ENCODE measurements around the gene AMBP.

The AMBP gene

GRCh38 chr9:114016101-114016500 is 62.0 kb downstream of the AMBP start:
- H3K27me3 ChIP-seq (replicated peaks), result no peaks in the 10 kb centered on the region
- TF ChIP-seq CTCF (IDR thresholded peaks at IDR 0.05; ENCODE audit: low read depth, low read length, missing control alignments), result no peak
- H3K4me3 ChIP-seq (ENCODE audit: low read depth, low read length), result no peak overlapping the region
- peaks cover 17% of the 10 kb centered on the region for H3K36me3 ChIP-seq (replicated peaks)
- H3K27ac ChIP-seq, result no peak overlapping the region
- in situ Hi-C loops (cut with HindIII; ENCODE audit: low pct_ligation_motif_present, low sequenced_read_pairs), result no loop called here
- DNase-seq, result no peak

- no peak overlapping the region for H3K27ac ChIP-seq
- no peak overlapping the region for H3K4me3 ChIP-seq (ENCODE audit: low read depth, low read length)
- TF ChIP-seq CTCF (IDR thresholded peaks at IDR 0.05; ENCODE audit: low read depth, low read length, missing control alignments), result no peak
- DNase-seq, result no peak
- no peaks in the 10 kb centered on the region for H3K27me3 ChIP-seq (replicated peaks)
- H3K36me3 ChIP-seq (replicated peaks), result peaks cover 17% of the 10 kb centered on the region
- in situ Hi-C loops (cut with HindIII; ENCODE audit: low pct_ligation_motif_present, low sequenced_read_pairs), result no loop called here
Measured at GRCh38 chr9:114015607-114016006, 62.5 kb downstream of the AMBP start.

DNA sequence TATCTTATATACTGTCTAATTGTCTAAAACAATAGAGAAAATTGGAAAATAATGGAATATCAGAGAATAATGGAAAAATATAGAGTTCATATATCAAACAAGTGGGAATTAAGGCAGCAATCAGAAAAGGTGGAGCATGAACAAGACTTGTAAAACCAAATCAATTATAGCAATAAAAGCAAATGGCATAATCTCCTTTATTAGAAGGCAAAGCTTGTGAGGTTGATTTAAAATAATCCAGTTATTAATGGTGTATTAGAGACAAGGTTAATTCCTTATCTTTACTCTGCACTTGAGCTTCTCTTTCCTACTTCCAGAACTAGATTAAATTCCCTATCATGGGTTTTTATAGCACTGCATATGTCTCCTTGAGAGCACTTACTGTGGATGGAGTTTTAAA is 64.1 kb downstream of the AMBP start:
- no peak for TF ChIP-seq CTCF (IDR thresholded peaks at IDR 0.05; ENCODE audit: low read depth, low read length, missing control alignments)
- no peak for DNase-seq
- no peaks in the 10 kb centered on the region for H3K27me3 ChIP-seq (replicated peaks)
- H3K36me3 ChIP-seq (replicated peaks), result peaks cover 14% of the 10 kb centered on the region
- H3K4me3 ChIP-seq (ENCODE audit: low read depth, low read length), result no peak overlapping the region
- H3K27ac ChIP-seq, result no peak overlapping the region
- in situ Hi-C loops (cut with HindIII; ENCODE audit: low pct_ligation_motif_present, low sequenced_read_pairs), result no loop called here

- Histone ChIP-seq H3K36me3 (replicated peaks) (peaks cover 19% of the 10 kb centered on the region), H3K27ac (no peak overlapping the region), H3K4me3 (ENCODE audit: low read depth, low read length) (no peak overlapping the region), H3K27me3 (replicated peaks) (no peaks in the 10 kb centered on the region)
- in situ Hi-C loops (cut with HindIII; ENCODE audit: low pct_ligation_motif_present, low sequenced_read_pairs), result no loop called here
- no peak for TF ChIP-seq CTCF (IDR thresholded peaks at IDR 0.05; ENCODE audit: low read depth, low read length, missing control alignments)
- DNase-seq, result no peak
Measured at GRCh38 chr9:114012126-114012525, 66.0 kb downstream of the AMBP start.

DNA sequence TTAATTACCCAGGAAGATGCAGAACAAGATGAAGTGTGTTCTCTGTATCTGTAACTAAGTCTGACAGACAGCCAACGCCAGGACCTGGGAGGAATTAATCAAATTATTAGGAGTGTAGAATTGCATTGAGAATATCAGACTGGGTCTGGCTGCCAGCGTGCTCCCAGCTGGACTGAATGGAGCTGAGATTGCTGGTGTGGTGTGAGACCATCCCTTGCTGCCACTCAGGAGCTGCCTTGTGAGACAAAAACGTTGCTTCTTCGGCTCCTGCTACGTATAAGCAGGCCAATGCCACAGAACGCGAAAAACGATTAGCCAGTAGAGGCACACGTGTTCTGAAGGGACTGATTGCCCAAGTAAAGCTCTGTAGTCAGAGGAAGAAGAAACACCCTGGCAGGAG is 66.8 kb downstream of the AMBP start:
- in situ Hi-C loops (cut with HindIII; ENCODE audit: low pct_ligation_motif_present, low sequenced_read_pairs), result no loop called here
- Histone ChIP-seq H3K27me3 (replicated peaks) (no peaks in the 10 kb centered on the region), H3K36me3 (replicated peaks) (peaks cover 18% of the 10 kb centered on the region), H3K4me3 (ENCODE audit: low read depth, low read length) (no peak overlapping the region), H3K27ac (no peak overlapping the region)
- no peak for TF ChIP-seq CTCF (IDR thresholded peaks at IDR 0.05; ENCODE audit: low read depth, low read length, missing control alignments)
- no peak for DNase-seq

Measured in brain microvascular endothelial cell (primary cell).